ENCODE data around the gene C1QTNF3. TPM values are rescaled to one million over a fixed set of nuclear protein-coding genes. Genes with fewer than 3 reads are reported as not detected.

The C1QTNF3 gene
- polyA plus RNA-seq, 3 donors, result 1.6 to 4.4 (median 1.9) TPM

- H3K27ac ChIP-seq (ENCODE audit: low read depth, low read length), result no peak overlapping the region
- WGBS, 3 donors, result 74 to 96% (median 93%) methylated on average over 5 of the region's 5 CpGs
Measured at GRCh38 chr5:34053571-34054399, 10.8 kb upstream of the C1QTNF3 start.

GRCh38 chr5:34053133-34053532 is 10.1 kb upstream of the C1QTNF3 start:
- 68 to 92% (median 70%) methylated on average over 2 of the region's 2 CpGs for WGBS, 3 donors
- H3K27ac ChIP-seq (ENCODE audit: low read depth, low read length), result no peak overlapping the region

- H3K27ac ChIP-seq (ENCODE audit: low read depth, low read length), result no peak overlapping the region
- 71 to 91% (median 76%) methylated on average over 4 of the region's 4 CpGs for WGBS, 3 donors
Measured at GRCh38 chr5:34051374-34051980, 8.5 kb upstream of the C1QTNF3 start.

- H3K27ac ChIP-seq (ENCODE audit: low read depth, low read length), result no peak overlapping the region
Measured at GRCh38 chr5:34047774-34048572, 5.0 kb upstream of the C1QTNF3 start.

GRCh38 chr5:34047143-34047542 is 4.1 kb upstream of the C1QTNF3 start:
- 75 to 83% (median 83%) methylated on average over 4 of the region's 4 CpGs for WGBS, 3 donors
- no peak overlapping the region for H3K27ac ChIP-seq (ENCODE audit: low read depth, low read length)

GRCh38 chr5:34045996-34046395 is 3.0 kb upstream of the C1QTNF3 start:
- H3K27ac ChIP-seq (ENCODE audit: low read depth, low read length), result no peak overlapping the region

- no peak overlapping the region for H3K27ac ChIP-seq (ENCODE audit: low read depth, low read length)
Measured at GRCh38 chr5:34045023-34045422, 2.0 kb upstream of the C1QTNF3 start.

GRCh38 chr5:34042321-34042720 is 692 bp downstream of the C1QTNF3 start:
- H3K27ac ChIP-seq (ENCODE audit: low read depth, low read length), result no peak overlapping the region
- WGBS, 3 donors, result 38 to 78% (median 46%) methylated on average over 7 of the region's 7 CpGs

More at GRCh38 chr5:34045023-34045422, 2.0 kb upstream of the C1QTNF3 start:
- WGBS, 3 donors, result 68 to 90% (median 77%) methylated on average over 3 of the region's 3 CpGs

GRCh38 chr5:34041247-34041972 is 1.6 kb downstream of the C1QTNF3 start:
- no peak overlapping the region for H3K27ac ChIP-seq (ENCODE audit: low read depth, low read length)
- WGBS, 3 donors, result 72 to 86% (median 85%) methylated on average over 1 of the region's 1 CpG

GRCh38 chr5:34040472-34040871 is 2.5 kb downstream of the C1QTNF3 start:
- no peak overlapping the region for H3K27ac ChIP-seq (ENCODE audit: low read depth, low read length)
- 74 to 94% (median 76%) methylated on average over 3 of the region's 3 CpGs for WGBS, 3 donors

- no peak overlapping the region for H3K27ac ChIP-seq (ENCODE audit: low read depth, low read length)
- 71 to 96% (median 81%) methylated on average over 10 of the region's 10 CpGs for WGBS, 3 donors
Measured at GRCh38 chr5:34039398-34040157, 3.4 kb downstream of the C1QTNF3 start.

- no peak overlapping the region for H3K27ac ChIP-seq (ENCODE audit: low read depth, low read length)
- WGBS, 3 donors, result 93 to 95% (median 95%) methylated on average over 4 of the region's 4 CpGs
Measured at GRCh38 chr5:34038838-34039237, 4.2 kb downstream of the C1QTNF3 start.

GRCh38 chr5:34038390-34038789 is 4.6 kb downstream of the C1QTNF3 start:
- no peak overlapping the region for H3K27ac ChIP-seq (ENCODE audit: low read depth, low read length)
- WGBS, 3 donors, result 64 to 89% (median 78%) methylated on average over 2 of the region's 2 CpGs

- no peak overlapping the region for H3K27ac ChIP-seq (ENCODE audit: low read depth, low read length)
- WGBS, 3 donors, result 66 to 81% (median 67%) methylated on average over 3 of the region's 3 CpGs
Measured at GRCh38 chr5:34037726-34038125, 5.3 kb downstream of the C1QTNF3 start.

GRCh38 chr5:34035756-34036155 is 7.3 kb downstream of the C1QTNF3 start:
- WGBS, 3 donors, result 62 to 78% (median 78%) methylated on average over 2 of the region's 2 CpGs
- no peak overlapping the region for H3K27ac ChIP-seq (ENCODE audit: low read depth, low read length)

- H3K27ac ChIP-seq (ENCODE audit: low read depth, low read length), result no peak overlapping the region
- 88 to 95% (median 93%) methylated on average over 4 of the region's 4 CpGs for WGBS, 3 donors
Measured at GRCh38 chr5:34034534-34035327, 8.3 kb downstream of the C1QTNF3 start.

- WGBS, 3 donors, result 71 to 88% (median 77%) methylated on average over 3 of the region's 3 CpGs
- H3K27ac ChIP-seq (ENCODE audit: low read depth, low read length), result no peak overlapping the region
Measured at GRCh38 chr5:34031966-34032365, 11.0 kb downstream of the C1QTNF3 start.

Measured in adipose tissue (tissue), 3 donors.